Measurements from ENCODE around the gene DAZAP1. TPM values are rescaled to one million over a fixed set of nuclear protein-coding genes. Genes with fewer than 3 reads are reported as not detected.

Gene DAZAP1
- total RNA-seq, 1 experiment from 2014 or later: 177 TPM

DNA sequence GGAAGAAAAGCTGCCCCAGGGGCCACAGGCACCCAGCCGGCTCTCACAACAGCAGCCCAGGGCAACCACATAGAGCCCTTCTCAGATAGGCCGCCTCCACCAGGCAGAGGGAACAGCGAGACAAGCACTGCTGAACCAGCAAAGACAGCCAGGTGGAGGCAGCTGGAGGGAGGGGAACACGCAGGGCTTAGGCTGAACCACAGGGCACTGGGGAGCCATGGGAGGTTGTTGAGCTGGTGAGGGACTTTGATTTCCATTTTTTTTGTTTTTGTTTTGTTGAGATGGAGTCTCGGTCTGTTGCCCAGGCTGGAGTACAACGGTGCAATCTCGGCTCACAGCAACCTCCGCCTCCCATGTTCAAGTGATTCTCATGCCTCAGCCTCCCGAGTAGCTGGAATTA lies 9.5 kb upstream of the DAZAP1 start:
- POLR2A ChIA-PET (ENCODE audit: unreplicated experiment): no interaction called here
- Histone ChIP-seq H3K27ac (ENCODE audit: low read length) (no peak overlapping the region), H3K36me3 (ENCODE audit: low read depth, low read length) (no peaks in the 10 kb centered on the region), H4K20me1 (ENCODE audit: low read length) (no peaks in the 10 kb centered on the region), H3K9me2 (replicated peaks; ENCODE audit: low read length) (no peaks in the 10 kb centered on the region), H3K79me2 (ENCODE audit: low read length) (peaks cover 11% of the 10 kb centered on the region), H3K4me2 (ENCODE audit: low read length) (no peak overlapping the region), H2AFZ (ENCODE audit: low read length) (no peak overlapping the region), H3K4me1 (ENCODE audit: insufficient read depth, low read length) (no peaks in the 10 kb centered on the region), H3K9ac (ENCODE audit: low read length) (no peak overlapping the region), H3K9me3 (ENCODE audit: low read length) (no peaks in the 10 kb centered on the region), H3K4me3 (ENCODE audit: low read length) (no peak overlapping the region), H3K27me3 (ENCODE audit: low read length) (no peaks in the 10 kb centered on the region), H3F3A (ENCODE audit: low read length, unreplicated experiment) (no peaks in the 10 kb centered on the region)
- TF ChIP-seq, protein P1, sequence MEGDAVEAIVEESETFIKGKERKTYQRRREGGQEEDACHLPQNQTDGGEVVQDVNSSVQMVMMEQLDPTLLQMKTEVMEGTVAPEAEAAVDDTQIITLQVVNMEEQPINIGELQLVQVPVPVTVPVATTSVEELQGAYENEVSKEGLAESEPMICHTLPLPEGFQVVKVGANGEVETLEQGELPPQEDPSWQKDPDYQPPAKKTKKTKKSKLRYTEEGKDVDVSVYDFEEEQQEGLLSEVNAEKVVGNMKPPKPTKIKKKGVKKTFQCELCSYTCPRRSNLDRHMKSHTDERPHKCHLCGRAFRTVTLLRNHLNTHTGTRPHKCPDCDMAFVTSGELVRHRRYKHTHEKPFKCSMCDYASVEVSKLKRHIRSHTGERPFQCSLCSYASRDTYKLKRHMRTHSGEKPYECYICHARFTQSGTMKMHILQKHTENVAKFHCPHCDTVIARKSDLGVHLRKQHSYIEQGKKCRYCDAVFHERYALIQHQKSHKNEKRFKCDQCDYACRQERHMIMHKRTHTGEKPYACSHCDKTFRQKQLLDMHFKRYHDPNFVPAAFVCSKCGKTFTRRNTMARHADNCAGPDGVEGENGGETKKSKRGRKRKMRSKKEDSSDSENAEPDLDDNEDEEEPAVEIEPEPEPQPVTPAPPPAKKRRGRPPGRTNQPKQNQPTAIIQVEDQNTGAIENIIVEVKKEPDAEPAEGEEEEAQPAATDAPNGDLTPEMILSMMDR (conservative IDR thresholded peaks at IDR 0.05; ENCODE audit: low read depth, low read length): no peak
- TF ChIP-seq EZH2 (IDR thresholded peaks at IDR 0.05; ENCODE audit: low read length, unreplicated experiment) (no peak), EZH2phosphoT487 (IDR thresholded peaks at IDR 0.05; ENCODE audit: borderline replicate concordance, low read length) (no peak)
- ATAC-seq (no peak), DNase-seq (no peak)
- intact Hi-C loops (cut with micrococcal nuclease): no loop called here
- TSS peak; percentile 22 for BruUV-seq (replicated peaks)
- CTCF ChIA-PET: no interaction called here

DNA sequence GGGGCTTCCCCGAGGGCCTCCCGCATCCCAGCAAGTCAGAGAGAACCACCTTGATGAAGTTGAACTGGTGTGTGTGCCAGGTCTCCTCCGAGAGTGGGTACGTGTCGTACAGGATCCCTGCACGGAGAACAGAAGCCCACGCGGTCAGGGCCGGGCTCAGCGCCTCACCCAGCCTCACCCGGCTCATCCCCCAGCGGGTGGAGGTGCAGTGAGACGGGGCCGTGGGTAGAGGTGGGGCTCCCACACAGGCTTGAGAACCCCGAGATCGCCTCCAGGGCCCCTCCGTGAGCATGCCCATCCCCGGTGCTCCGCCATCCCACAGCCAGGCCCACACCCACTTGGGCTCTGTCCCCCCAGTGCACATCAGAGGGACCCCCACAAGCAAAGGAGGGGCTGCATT lies 8.3 kb upstream of the DAZAP1 start:
- Histone ChIP-seq H3K4me1 (ENCODE audit: insufficient read depth, low read length) (no peaks in the 10 kb centered on the region), H3K27me3 (ENCODE audit: low read length) (no peaks in the 10 kb centered on the region), H3K9me3 (ENCODE audit: low read length) (no peaks in the 10 kb centered on the region), H3K4me3 (ENCODE audit: low read length) (no peak overlapping the region), H3K79me2 (ENCODE audit: low read length) (peaks cover 11% of the 10 kb centered on the region), H4K20me1 (ENCODE audit: low read length) (no peaks in the 10 kb centered on the region), H3K4me2 (ENCODE audit: low read length) (no peak overlapping the region), H3K27ac (ENCODE audit: low read length) (no peak overlapping the region), H2AFZ (ENCODE audit: low read length) (no peak overlapping the region), H3K36me3 (ENCODE audit: low read depth, low read length) (no peaks in the 10 kb centered on the region), H3F3A (ENCODE audit: low read length, unreplicated experiment) (no peaks in the 10 kb centered on the region), H3K9ac (ENCODE audit: low read length) (no peak overlapping the region), H3K9me2 (replicated peaks; ENCODE audit: low read length) (no peaks in the 10 kb centered on the region)
- ATAC-seq (no peak), DNase-seq (no peak)
- no TSS peak for BruUV-seq (replicated peaks)
- intact Hi-C loops (cut with micrococcal nuclease): no loop called here
- TF ChIP-seq, protein P1 (conservative IDR thresholded peaks at IDR 0.05; ENCODE audit: low read depth, low read length): no peak
- TF ChIP-seq EZH2phosphoT487 (IDR thresholded peaks at IDR 0.05; ENCODE audit: borderline replicate concordance, low read length) (no peak), EZH2 (IDR thresholded peaks at IDR 0.05; ENCODE audit: low read length, unreplicated experiment) (no peak)
- POLR2A ChIA-PET (ENCODE audit: unreplicated experiment): no interaction called here
- CTCF ChIA-PET: no interaction called here

DNA sequence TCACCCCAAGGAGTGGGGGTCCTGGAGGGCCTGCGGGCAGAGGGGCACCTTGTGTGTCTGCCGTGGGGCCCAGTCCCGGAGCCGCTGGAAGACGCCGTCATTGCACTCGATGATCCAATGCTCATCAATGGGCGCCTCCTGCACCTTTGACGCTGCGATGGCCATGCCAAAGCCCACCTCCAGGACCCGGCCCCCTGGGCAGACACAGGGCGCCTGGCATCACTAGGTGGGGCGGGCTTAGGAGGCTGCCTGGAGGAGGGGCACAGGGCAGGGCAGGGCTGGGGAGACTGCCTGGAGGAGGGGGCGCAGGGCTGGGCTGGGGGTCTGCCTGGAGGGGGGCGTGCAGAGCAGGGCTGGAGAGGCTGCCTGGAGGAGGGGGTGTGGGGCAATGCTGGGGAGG lies 7.6 kb upstream of the DAZAP1 start:
- no peaks in the 10 kb centered on the region for H3K4me1 ChIP-seq (ENCODE audit: insufficient read depth, low read length)
- H3K4me2 ChIP-seq (ENCODE audit: low read length): no peak overlapping the region
- no peaks in the 10 kb centered on the region for H4K20me1 ChIP-seq (ENCODE audit: low read length)
- H3K27me3 ChIP-seq (ENCODE audit: low read length): no peaks in the 10 kb centered on the region
- no peak overlapping the region for H3K27ac ChIP-seq (ENCODE audit: low read length)
- no peak for ATAC-seq
- no peak overlapping the region for H3K9ac ChIP-seq (ENCODE audit: low read length)
- H2AFZ ChIP-seq (ENCODE audit: low read length): no peak overlapping the region
- H3K4me3 ChIP-seq (ENCODE audit: low read length): no peak overlapping the region
- ChIA-PET CTCF (no interaction called here), POLR2A (ENCODE audit: unreplicated experiment) (no interaction called here)
- intact Hi-C loops (cut with micrococcal nuclease): no loop called here
- DNase-seq: no peak
- BruUV-seq (replicated peaks): no TSS peak
- H3K79me2 ChIP-seq (ENCODE audit: low read length): peaks cover 11% of the 10 kb centered on the region
- TF ChIP-seq EZH2 (IDR thresholded peaks at IDR 0.05; ENCODE audit: low read length, unreplicated experiment) (no peak), EZH2phosphoT487 (IDR thresholded peaks at IDR 0.05; ENCODE audit: borderline replicate concordance, low read length) (no peak)
- TF ChIP-seq, protein P1 (conservative IDR thresholded peaks at IDR 0.05; ENCODE audit: low read depth, low read length): no peak
- no peaks in the 10 kb centered on the region for H3F3A ChIP-seq (ENCODE audit: low read length, unreplicated experiment)
- no peaks in the 10 kb centered on the region for H3K9me3 ChIP-seq (ENCODE audit: low read length)
- no peaks in the 10 kb centered on the region for H3K36me3 ChIP-seq (ENCODE audit: low read depth, low read length)
- no peaks in the 10 kb centered on the region for H3K9me2 ChIP-seq (replicated peaks; ENCODE audit: low read length)
